Skeletal muscle satellite cell (primary cell): Measurements from ENCODE around the gene UIMC1.

Experiments used
- H3K27me3 ChIP-seq: 2 replicates; pipeline ENCODE4 v1.7.0; 2013; ENCODE audit warnings: low read length; ENCODE audit not compliant: control insufficient read depth, insufficient read depth
- H3K36me3 ChIP-seq: 2 replicates; pipeline ENCODE4 v1.7.0; 2013; ENCODE audit warnings: mild to moderate bottlenecking, control low read depth, low read length; ENCODE audit not compliant: insufficient read depth
- H3K4me1 ChIP-seq: 2 replicates; pipeline ENCODE4 v1.7.0; 2013; ENCODE audit warnings: low read length; ENCODE audit not compliant: control insufficient read depth, insufficient read depth
- H3K4me2 ChIP-seq: 2 replicates; pipeline ENCODE4 v1.7.0; 2013; ENCODE audit warnings: mild to moderate bottlenecking, low read length
- H3K4me3 ChIP-seq: 2 replicates; pipeline ENCODE4 v1.7.0; 2013; ENCODE audit warnings: low read length
- H3K9ac ChIP-seq: 2 replicates; pipeline ENCODE4 v1.7.0; 2013; ENCODE audit warnings: mild to moderate bottlenecking, low read depth, low read length, moderate library complexity
- H3K9me3 ChIP-seq: replicated peaks from 2 replicates; pipeline ENCODE4 v1.7.0; 2013; ENCODE audit warnings: mild to moderate bottlenecking, control low read depth, low read length

The UIMC1 gene

DNA sequence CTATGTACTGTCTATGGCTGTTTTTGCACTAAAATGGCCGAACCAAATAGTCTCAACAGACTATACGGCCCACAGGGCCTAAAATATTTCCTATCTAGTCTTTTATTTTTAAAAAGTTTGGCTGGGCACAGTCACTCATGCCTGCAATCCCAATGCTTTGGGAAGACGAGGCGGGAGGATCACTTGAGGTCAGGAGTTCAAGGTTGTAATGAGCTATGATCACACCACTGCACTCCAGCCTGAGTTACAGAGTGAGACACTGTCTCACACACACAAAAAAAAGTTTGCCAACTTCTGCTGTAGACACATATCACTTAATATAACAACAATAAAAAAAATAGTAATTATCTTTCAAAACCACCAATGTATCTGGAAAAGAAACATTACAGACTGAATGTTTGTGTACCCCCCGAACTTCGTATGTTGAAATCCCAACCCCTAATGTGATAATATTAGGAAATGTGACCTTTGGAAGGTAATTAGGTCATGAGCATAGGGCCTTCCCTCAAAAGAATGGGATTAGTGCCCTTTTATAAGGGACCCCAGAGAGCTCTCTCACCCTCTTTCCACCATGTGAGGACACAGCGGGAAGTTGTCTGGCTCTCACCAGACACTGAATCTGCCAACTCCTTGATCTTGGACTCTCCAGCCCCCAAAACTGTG is 53.9 kb downstream of the UIMC1 start:
- Histone ChIP-seq H3K4me2 (no peak overlapping the region), H3K27me3 (no peaks in the 10 kb centered on the region), H3K9me3 (no peaks in the 10 kb centered on the region), H3K4me3 (no peak overlapping the region), H3K9ac (no peak overlapping the region), H3K36me3 (peaks cover 43% of the 10 kb centered on the region), H3K4me1 (peaks cover 5% of the 10 kb centered on the region)

DNA sequence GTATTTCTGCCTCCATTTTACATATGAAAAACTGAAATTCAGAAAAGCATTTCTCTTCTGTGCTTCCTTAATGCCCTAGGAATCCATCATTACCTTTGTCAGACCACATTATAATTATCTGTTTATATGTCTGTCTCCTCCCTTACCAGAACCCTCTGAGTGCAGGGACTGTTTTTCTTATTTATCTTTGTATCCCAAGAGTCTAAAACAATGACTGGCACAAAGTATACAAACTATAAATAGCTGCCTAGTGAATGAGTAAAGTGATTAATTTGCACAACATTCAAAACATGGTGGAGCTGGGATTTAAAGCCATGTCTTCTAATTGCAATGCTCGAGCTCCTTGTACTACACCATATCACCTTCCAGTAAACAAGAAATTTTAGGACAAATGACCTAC is 58.1 kb downstream of the UIMC1 start:
- Histone ChIP-seq H3K4me1 (no peaks in the 10 kb centered on the region), H3K9ac (no peak overlapping the region), H3K4me3 (no peak overlapping the region)

DNA sequence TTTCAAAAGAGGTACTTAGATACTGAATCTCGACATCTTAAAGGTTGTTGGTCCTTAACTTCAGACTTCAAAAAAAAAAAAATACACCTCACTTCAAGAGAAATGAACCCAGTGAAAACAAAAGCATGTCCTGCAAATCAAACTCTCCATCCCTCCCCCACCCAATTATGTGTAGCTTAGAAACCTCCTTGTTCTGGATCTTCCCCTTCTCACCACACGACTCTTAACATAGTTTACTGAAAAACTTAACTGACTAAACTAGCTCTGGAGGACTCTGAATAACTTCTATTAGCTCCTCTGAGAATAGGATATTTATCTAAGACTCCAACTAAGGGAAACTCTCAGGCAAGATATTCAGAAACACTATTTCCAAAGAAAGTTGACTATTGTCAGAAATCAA is 58.7 kb downstream of the UIMC1 start:
- Histone ChIP-seq H3K4me1 (no peaks in the 10 kb centered on the region), H3K4me3 (no peak overlapping the region), H3K4me2 (no peak overlapping the region), H3K9me3 (no peaks in the 10 kb centered on the region), H3K9ac (no peak overlapping the region), H3K27me3 (no peaks in the 10 kb centered on the region), H3K36me3 (peaks cover 47% of the 10 kb centered on the region)

More for the DNA sequence above, 58.1 kb downstream of the UIMC1 start:
- Histone ChIP-seq H3K27me3 (no peaks in the 10 kb centered on the region), H3K4me2 (no peak overlapping the region), H3K9me3 (no peaks in the 10 kb centered on the region), H3K36me3 (peaks cover 42% of the 10 kb centered on the region)

DNA sequence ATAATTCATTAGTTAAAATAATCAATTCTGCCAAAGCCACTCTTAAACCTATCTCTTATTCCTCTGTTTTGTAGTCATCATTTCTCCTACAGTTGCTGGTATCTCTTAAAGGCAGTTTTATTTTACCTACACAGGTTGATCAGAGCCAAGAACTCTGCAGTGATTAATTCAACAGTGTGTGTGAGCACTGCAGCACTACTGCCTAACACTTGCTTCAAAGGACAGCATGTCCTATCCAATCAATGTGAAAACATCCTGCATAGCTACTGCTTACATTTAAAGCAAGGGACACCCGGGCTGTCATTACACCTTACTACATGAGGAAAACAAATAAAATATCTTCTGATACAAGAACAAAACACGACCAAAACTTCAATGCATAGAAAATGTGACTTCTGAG is 62.3 kb downstream of the UIMC1 start:
- no peaks in the 10 kb centered on the region for H3K27me3 ChIP-seq
- no peaks in the 10 kb centered on the region for H3K9me3 ChIP-seq
- H3K4me3 ChIP-seq = no peak overlapping the region
- peaks cover 54% of the 10 kb centered on the region for H3K36me3 ChIP-seq
- no peaks in the 10 kb centered on the region for H3K4me1 ChIP-seq
- no peak overlapping the region for H3K4me2 ChIP-seq
- no peak overlapping the region for H3K9ac ChIP-seq

DNA sequence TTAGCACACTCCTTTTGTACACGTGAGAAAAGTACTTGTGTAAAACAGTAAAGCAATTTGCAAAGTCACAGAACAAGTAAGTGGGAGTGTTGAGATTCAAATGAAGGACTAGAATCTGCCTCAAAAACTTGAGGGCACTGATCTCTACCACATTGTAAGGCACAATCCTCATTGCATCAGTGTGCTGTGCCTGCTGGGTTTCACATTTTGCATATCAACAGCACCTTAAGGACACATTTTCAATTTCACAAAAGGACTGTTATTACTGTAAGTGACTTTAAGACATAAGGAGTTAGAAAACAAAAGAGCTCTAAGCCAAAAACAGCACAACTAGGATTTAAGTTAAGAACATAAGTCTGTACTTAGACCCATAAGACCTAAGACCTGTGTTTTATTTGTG is 62.8 kb downstream of the UIMC1 start:
- H3K4me1 ChIP-seq = no peaks in the 10 kb centered on the region
- H3K9me3 ChIP-seq = no peaks in the 10 kb centered on the region
- no peaks in the 10 kb centered on the region for H3K27me3 ChIP-seq
- H3K9ac ChIP-seq = no peak overlapping the region
- H3K4me3 ChIP-seq = no peak overlapping the region
- H3K4me2 ChIP-seq = no peak overlapping the region
- peaks cover 56% of the 10 kb centered on the region for H3K36me3 ChIP-seq

DNA sequence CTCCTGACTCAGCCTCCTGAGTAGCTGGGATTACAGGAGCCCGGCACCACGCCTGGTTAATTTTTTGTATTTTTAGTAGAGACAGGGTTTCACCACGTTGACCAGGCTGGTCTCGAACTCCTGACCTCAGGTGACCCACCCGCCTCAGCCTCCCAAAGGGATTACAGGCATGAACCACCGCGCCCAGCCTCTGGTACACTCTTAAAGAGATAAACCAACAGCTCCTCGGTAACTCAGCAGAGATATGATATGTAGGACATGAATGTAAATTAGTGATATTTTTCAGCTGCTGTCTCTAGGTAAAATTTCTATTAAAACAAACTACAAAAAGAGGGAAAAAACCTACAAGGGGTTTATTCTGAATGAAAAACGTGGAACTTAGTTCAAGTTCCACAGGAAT is 64.6 kb downstream of the UIMC1 start:
- Histone ChIP-seq H3K9ac (no peak overlapping the region), H3K9me3 (no peaks in the 10 kb centered on the region), H3K36me3 (peaks cover 59% of the 10 kb centered on the region), H3K4me1 (no peaks in the 10 kb centered on the region), H3K4me2 (no peak overlapping the region), H3K4me3 (no peak overlapping the region), H3K27me3 (no peaks in the 10 kb centered on the region)

DNA sequence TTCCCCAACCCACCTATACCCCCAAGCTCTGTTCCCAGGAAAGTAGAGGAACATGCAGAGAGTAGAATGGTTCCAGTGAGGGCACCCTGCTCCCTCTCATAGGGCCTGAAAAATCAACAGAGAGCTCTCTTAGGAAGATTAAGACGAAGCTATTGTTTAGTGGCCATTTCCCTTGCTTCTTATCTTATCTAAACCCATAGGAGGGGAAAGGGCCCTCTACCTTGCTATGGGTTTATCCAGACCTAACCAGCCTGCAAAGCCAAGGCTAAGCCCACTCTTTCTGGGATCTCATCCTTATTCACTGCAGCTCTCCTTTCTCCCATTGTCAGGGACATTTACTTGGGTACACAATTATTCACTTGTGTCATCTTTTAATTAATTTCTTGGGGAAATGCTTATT is 68.1 kb downstream of the UIMC1 start:
- Histone ChIP-seq H3K27me3 (no peaks in the 10 kb centered on the region), H3K4me2 (no peak overlapping the region), H3K9ac (no peak overlapping the region), H3K36me3 (peaks cover 53% of the 10 kb centered on the region), H3K9me3 (no peaks in the 10 kb centered on the region), H3K4me1 (no peaks in the 10 kb centered on the region), H3K4me3 (no peak overlapping the region)

DNA sequence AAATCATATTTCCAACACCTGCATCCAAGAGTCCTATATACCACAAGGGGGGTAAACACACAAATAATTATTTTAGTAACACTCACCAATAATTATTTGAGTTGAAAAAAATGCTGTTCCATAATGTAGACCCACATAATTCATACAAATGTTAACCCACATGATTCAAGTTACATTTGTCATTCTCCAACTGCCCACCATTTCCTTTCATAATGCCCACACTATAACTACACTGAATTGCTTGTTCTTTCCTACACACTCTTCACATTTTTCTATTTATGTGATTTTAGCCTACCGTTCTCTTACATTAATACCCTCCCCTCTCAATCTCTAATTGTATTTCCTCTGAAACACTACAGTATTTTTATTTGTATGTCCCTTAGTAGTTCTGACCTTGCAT is 71.6 kb downstream of the UIMC1 start:
- Histone ChIP-seq H3K4me3 (no peak overlapping the region), H3K9me3 (no peaks in the 10 kb centered on the region), H3K9ac (no peak overlapping the region), H3K4me2 (no peak overlapping the region), H3K27me3 (no peaks in the 10 kb centered on the region), H3K36me3 (peaks cover 58% of the 10 kb centered on the region), H3K4me1 (no peaks in the 10 kb centered on the region)

DNA sequence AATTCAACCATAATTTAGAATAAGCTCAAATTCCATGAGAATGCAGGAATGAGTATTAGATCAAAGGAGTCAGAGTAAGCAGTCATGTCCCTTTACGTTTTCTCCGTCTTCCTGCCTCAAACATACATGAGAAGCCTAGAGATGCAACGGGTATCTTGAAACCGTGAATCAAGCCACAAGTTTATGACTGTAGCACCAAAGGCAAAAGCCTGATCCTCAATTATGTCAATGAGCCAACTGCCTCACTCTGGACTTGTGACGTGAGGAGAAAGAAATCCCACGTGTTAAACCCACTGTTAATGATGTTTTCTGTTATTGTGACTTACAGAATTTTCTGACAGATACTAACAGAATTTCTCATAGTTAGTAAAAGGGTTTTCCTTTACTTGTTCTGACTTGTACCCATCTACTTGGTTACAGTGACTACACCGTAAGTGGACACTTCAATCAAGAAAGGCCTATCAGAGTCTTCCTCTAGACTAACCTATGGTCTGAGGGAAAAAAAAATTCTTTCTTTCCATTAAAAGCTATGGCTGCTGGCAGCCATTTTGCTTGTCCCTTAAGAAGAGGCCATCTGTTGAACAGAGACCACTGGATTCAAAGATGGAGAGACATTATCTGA is 72.2 kb downstream of the UIMC1 start:
- Histone ChIP-seq H3K4me3 (no peak overlapping the region), H3K9me3 (no peaks in the 10 kb centered on the region), H3K9ac (no peak overlapping the region), H3K4me1 (no peaks in the 10 kb centered on the region), H3K4me2 (no peak overlapping the region), H3K36me3 (peaks cover 52% of the 10 kb centered on the region), H3K27me3 (no peaks in the 10 kb centered on the region)

DNA sequence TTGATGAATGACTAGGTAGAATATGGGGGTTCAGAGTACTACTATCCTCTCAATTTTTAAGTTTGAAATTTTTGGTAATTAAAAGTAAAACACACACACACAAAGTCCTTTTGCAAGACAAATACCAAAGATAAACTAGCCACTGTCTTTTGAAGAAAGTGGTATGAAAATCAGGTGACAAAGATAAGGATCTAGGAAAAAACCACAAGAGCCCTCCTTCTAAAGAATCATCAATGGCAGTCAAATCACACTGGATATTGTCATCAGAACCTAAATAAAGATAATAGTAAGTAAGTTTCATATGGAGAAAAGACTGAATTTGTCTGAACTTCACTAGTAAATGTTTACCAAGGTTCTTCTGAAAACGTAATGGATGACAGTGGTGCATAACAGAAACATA is 76.9 kb downstream of the UIMC1 start:
- Histone ChIP-seq H3K27me3 (no peaks in the 10 kb centered on the region), H3K9me3 (no peaks in the 10 kb centered on the region), H3K9ac (no peak overlapping the region), H3K36me3 (peaks cover 29% of the 10 kb centered on the region), H3K4me2 (no peak overlapping the region), H3K4me1 (no peaks in the 10 kb centered on the region), H3K4me3 (no peak overlapping the region)

DNA sequence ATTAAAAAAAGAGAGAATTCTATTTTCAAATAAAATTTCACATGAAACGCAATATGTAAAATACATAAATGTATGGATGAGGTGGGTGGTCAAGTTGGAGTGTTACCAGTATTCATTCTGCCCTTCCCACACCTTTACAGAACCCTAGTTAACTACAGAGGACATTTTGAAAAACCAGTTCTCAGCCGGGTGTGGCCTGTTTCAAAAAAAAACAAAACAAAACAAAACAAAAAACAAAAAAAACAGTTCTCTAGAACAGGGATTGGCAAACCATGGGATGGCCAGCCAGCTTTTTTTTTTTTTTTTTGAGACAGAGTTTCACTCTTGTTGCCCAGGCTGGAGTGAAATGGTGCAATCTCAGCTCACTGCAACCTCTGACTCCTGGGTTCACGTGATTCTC is 79.0 kb downstream of the UIMC1 start:
- no peak overlapping the region for H3K4me2 ChIP-seq
- H3K36me3 ChIP-seq = peaks cover 19% of the 10 kb centered on the region
- no peak overlapping the region for H3K9ac ChIP-seq

DNA sequence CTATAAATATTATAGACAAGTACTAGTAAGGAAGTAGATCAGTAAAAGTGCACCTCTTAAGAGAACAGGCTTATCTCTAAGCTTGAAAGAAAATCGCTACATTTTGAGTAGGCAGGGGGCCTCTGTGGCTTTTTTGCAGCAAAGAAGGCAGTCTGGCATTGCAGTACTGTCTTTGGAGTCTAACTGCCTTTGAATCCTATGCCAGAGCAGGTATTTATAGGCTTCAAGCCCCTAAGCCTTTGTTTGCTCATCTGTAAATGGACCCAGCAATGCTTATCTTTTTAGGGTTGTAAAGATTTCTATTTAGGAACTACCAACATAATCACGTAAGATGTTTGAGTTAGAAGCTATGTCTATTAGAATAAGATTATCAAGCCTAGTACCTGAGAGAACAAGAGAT is 83.8 kb downstream of the UIMC1 start:
- Histone ChIP-seq H3K27me3 (no peaks in the 10 kb centered on the region), H3K36me3 (peaks cover 12% of the 10 kb centered on the region), H3K9me3 (no peaks in the 10 kb centered on the region), H3K4me2 (no peak overlapping the region), H3K9ac (no peak overlapping the region), H3K4me3 (no peak overlapping the region), H3K4me1 (no peaks in the 10 kb centered on the region)

More for the DNA sequence above, 79.0 kb downstream of the UIMC1 start:
- Histone ChIP-seq H3K4me1 (no peaks in the 10 kb centered on the region), H3K4me3 (no peak overlapping the region), H3K9me3 (no peaks in the 10 kb centered on the region), H3K27me3 (no peaks in the 10 kb centered on the region)
